HG03045 (cell line): ENCODE data around the gene SLIT3.

Experiments used
- ATAC-seq: cut with Tn5 transposase; IDR thresholded peaks from one replicate; pipeline ENCODE4 v1.9.1; 2021; ENCODE audit warnings: mild to moderate bottlenecking, moderate library complexity; ENCODE audit not compliant: unreplicated experiment

Gene SLIT3

DNA sequence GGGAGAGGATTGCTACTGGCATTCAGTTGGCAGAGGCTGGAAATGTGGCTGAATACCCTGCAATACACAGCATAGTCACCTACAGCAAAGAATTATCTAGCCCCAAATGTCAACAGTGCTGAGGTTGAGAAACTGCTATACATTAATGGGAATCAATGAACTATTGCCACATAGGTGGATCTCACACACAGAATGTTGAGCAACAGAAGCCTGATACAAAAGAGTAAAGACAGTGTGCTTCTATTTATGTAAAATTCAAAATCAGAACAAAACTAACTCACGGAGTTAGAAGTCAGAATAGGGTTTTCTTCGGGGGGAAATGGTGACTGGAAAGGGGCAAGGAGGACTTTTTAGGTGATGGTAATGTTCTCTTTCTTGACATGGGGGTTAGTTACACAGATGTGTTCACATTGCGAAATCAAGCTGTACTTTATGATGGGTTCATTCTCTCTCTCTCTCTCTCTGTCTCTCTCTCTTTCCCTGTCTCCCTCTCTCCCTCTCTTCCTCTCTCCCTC, 676.0 kb downstream of the SLIT3 start:
- no peak for ATAC-seq

DNA sequence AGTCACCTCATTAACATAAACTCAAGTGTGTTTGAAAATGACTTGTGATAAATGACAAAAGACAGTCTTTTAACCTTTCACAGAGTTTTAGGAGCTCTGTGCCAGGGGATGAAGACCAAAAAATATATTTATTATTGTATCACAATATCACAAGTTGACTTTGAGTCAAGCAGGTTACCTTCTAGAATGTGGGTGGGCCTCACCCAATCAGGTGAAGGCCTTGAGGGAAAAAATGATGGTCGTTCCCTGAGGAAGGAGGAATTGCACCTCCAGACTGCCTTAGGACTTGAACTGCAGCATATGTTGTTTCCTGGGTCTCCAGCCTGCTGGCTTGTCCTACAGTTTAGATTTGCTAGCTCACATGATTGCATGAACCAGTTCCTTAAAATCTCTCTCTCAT, 680.1 kb downstream of the SLIT3 start:
- no peak for ATAC-seq

DNA sequence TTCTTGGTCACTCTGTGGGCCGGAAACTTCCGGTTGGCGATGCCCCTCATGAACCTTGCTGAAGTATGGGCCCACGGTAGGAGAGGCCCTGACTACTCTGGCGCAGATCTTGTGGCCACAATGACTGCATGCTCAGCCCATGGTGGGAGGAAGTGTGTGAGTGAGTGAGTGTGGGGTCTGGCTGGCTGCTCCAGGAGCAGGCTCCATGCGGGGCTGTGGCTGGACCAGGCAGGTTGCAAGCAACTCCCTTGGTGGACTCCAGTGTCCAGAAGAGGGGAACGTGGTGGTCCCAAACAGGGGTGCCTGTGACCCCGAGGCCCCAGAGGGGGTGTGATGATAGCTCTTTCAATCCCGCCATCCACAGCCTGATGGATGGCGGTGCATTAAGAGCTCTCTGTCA, 686.3 kb downstream of the SLIT3 start:
- ATAC-seq, result no peak

DNA sequence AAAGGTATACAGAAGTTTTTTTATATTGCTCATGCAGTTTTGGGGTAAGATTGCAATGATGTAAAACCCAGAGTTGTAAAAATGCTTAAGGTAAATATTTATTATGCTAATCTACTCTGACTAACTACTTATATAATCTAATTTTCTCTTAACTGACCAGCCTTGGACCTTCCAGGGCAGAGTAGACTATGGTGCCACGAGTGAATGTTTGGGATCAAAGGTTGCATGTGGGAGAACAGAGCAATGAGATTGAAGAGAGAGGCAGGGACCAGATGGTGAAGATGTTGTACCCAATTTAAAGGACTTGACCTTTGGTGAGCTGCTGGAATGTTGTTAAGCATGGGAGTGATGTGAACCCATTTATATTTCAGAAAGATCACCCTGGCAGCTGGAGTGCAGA, 686.9 kb downstream of the SLIT3 start:
- no peak for ATAC-seq

DNA sequence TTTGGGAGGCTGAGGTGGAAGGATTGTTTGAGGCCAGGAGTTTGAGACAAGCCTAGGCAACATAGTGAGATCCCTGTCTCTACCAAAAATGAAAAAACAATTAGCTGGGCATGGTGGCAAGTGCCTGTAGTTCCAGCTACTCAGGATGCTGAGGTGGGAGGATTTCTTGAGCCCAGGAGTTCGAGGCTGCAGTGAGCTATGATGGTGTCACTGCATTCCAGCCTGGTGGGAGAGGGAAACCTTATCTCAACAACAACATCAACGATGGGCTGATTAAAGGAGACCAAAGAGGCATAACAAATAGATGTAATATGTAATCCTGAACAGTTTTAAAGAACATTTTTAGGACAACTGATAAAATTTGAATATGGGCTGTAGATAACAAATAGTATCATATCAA, 687.5 kb downstream of the SLIT3 start:
- ATAC-seq, result no peak

DNA sequence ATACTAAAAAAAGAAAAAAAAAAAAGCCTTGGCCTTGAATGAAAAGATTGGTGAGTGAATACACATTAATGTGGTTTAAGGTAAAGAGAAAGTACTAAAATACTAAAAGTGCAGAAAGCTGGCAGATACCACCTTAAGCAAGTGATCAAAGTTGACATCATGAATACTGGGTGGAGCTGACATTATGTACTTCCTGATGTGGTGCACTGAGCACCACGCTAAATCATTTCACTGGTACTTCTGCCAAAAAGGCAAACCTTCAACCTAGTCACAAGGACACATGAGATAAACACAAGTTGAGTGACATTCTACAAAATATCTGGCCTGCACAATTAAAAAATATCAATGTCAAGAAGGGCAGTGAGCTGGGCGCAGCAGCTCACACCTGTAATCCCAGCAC, 687.9 kb downstream of the SLIT3 start:
- ATAC-seq, result no peak

DNA sequence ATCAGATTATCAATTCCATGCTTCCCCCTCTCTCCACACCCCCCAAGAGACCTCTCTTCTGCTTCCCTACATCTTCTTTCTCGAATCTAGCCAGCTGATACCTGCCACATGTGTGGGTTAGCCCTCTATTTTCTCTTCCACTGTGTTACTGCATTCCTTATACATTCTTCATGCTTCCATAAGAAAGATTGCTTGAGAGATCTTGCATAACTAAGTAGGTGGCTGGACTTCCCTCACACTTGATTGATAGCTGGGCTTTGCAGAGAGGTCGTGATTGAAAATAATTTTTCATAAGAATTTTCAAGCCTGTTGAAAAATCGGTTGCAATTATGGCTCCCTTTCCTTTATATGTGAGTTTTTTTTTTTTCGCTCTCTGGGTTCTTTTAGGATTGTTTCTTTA, 688.8 kb downstream of the SLIT3 start:
- no peak for ATAC-seq
